MG63 (cell line): Measurements from ENCODE around the gene PPP1R14C. TPM values are rescaled to one million over a fixed set of nuclear protein-coding genes. Genes with fewer than 3 reads are reported as not detected.
A peak's percentile ranks its signal among the peaks of the same experiment; 100 is the strongest.

Experiments
- DNase-seq: peaks from one replicate; pipeline ENCODE4 v3.0.0-alpha.2; 2020
- H3K27me3 ChIP-seq: fragments of 250-450 bp; sonication (Bioruptor Pico); 2 replicates; pipeline ENCODE4 v1.5.1; 2020; ENCODE audit warnings: mild to moderate bottlenecking, moderate library complexity
- H3K36me3 ChIP-seq: fragments of 250-450 bp; sonication (Bioruptor Pico); 2 replicates; pipeline ENCODE4 v1.5.1; 2020; ENCODE audit warnings: mild to moderate bottlenecking, moderate library complexity
- H3K4me3 ChIP-seq: fragments of 250-450 bp; sonication (Bioruptor Pico); 2 replicates; pipeline ENCODE4 v1.5.1; 2020; ENCODE audit warnings: mild to moderate bottlenecking, moderate library complexity
- H3K9me3 ChIP-seq: fragments of 250-450 bp; sonication (Bioruptor Pico); 2 replicates; pipeline ENCODE4 v1.5.1; 2020; ENCODE audit warnings: mild to moderate bottlenecking, moderate library complexity
- total RNA-seq: library from RNA; depleted of rRNA; stranded (reverse); fragments of >200 nt; shearing (Covaris generic); gene quantifications from 2 replicates; pipeline ENCODE4 v1.2.3, GENCODE V29; 2014; ENCODE audit warnings: low replicate concordance; rRNA removed

The PPP1R14C gene
- total RNA-seq = 3.3 and 3.6 TPM in 2 replicates

GRCh38 chr6:150142670-150143515 is at the start of gene PPP1R14C:
TSS of gene PPP1R14C (plus strand) at chr6:150143044. CDS start at chr6:150143193, 149 bp downstream.
- no peaks in the 10 kb centered on the region for H3K9me3 ChIP-seq
- H3K4me3 ChIP-seq = peak within 1 kb of the TSS; percentile 50
- H3K27me3 ChIP-seq = peaks cover 61% of the 10 kb centered on the region
- DNase-seq = peak; percentile 52
- H3K36me3 ChIP-seq = no peaks in the 10 kb centered on the region

GRCh38 chr6:150093397-150093796 is 49.4 kb upstream of the PPP1R14C start:
- Histone ChIP-seq H3K36me3 (no peaks in the 10 kb centered on the region), H3K27me3 (no peaks in the 10 kb centered on the region), H3K9me3 (no peaks in the 10 kb centered on the region), H3K4me3 (no peak overlapping the region)
- DNase-seq = no peak

- Histone ChIP-seq H3K9me3 (no peaks in the 10 kb centered on the region), H3K4me3 (no peak overlapping the region), H3K27me3 (no peaks in the 10 kb centered on the region; the same call in 1 of the 2 replicates), H3K36me3 (no peaks in the 10 kb centered on the region)
- no peak for DNase-seq
These were observed 44.7 kb upstream of the PPP1R14C start for GRCh38 chr6:150098155-150098554.

- Histone ChIP-seq H3K27me3 (no peaks in the 10 kb centered on the region; the same call in 1 of the 2 replicates), H3K36me3 (no peaks in the 10 kb centered on the region), H3K9me3 (no peaks in the 10 kb centered on the region), H3K4me3 (no peak overlapping the region)
- DNase-seq = no peak
These were observed 43.3 kb upstream of the PPP1R14C start for GRCh38 chr6:150099546-150099945.

GRCh38 chr6:150099953-150100352 is 42.9 kb upstream of the PPP1R14C start:
- no peak overlapping the region for H3K4me3 ChIP-seq
- no peak for DNase-seq
- H3K36me3 ChIP-seq = no peaks in the 10 kb centered on the region
- H3K9me3 ChIP-seq = no peaks in the 10 kb centered on the region
- H3K27me3 ChIP-seq = no peaks in the 10 kb centered on the region; the same call in 1 of the 2 replicates

- H3K27me3 ChIP-seq = no peaks in the 10 kb centered on the region; the same call in 1 of the 2 replicates
- H3K36me3 ChIP-seq = no peaks in the 10 kb centered on the region
- no peak for DNase-seq
- no peaks in the 10 kb centered on the region for H3K9me3 ChIP-seq
- H3K4me3 ChIP-seq = no peak overlapping the region
These were observed 42.1 kb upstream of the PPP1R14C start for GRCh38 chr6:150100745-150101144.

DNA sequence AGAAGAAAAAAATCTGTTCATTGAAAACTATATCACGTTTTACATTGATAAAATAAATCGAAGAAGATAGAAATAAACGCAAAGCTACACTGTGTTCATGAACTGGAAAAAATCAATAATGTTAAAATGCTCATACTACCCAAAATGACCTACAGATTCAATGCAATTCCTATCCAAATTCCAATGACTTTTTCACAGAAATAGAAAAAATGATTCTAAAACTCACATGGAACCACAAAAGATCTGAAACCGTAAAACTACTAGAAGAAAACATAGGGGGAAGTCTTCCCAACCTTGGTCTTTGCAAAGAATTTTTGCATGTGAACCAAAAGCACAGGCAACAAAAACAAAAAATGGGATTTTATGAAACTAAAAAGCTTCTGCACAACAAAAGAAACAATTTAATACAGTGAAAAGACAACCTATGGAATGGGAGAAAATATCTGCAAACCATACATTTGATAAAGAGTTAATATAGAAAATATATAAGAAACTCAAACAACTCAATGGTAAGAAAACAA is 40.0 kb upstream of the PPP1R14C start:
- DNase-seq = no peak
- Histone ChIP-seq H3K4me3 (no peak overlapping the region), H3K9me3 (no peaks in the 10 kb centered on the region), H3K36me3 (no peaks in the 10 kb centered on the region), H3K27me3 (no peaks in the 10 kb centered on the region; the same call in 1 of the 2 replicates)

DNA sequence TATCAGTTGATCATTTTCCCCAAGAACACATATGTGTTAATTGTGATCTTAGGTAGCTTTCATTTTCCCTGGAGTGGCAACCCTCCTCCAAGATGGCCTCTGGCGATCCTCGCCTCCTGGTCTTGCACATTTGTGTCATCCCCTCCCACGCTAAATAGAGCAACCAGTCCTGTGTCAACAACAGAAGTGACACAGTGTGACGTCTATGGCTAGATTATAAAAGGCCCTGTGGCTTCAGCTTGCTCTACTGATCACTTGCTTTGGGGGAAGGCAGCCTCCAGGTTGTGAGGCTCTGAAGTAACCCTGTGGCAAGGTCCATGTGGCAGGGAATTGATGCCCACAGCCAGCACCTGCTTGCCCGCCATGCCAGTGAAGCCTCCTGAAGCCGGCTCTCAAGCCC is 30.6 kb upstream of the PPP1R14C start:
- Histone ChIP-seq H3K27me3 (no peaks in the 10 kb centered on the region), H3K9me3 (no peaks in the 10 kb centered on the region), H3K4me3 (no peak overlapping the region), H3K36me3 (no peaks in the 10 kb centered on the region)
- no peak for DNase-seq

DNA sequence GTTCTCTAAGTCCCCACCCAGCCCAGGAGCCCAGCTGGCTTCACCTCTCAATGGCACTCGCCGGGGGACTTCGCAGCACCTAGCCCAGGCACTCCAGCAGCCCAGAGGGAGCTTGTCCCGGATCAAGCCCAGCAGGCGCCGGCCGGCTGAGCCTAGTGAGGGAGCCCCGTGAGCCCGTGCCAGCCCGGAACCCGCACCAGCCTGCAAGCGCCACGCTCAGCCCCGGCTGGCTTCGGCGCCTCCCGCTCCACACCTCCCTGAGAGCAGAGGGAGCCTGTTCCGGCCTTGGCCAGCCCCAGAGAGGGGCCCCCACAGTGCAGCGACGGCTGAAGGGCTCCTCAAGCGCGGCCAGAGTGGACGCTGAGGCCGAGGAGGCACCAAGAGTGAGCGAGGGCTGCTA is 27.1 kb upstream of the PPP1R14C start:
- Histone ChIP-seq H3K9me3 (no peaks in the 10 kb centered on the region), H3K36me3 (no peaks in the 10 kb centered on the region), H3K27me3 (no peaks in the 10 kb centered on the region), H3K4me3 (no peak overlapping the region)
- no peak for DNase-seq

DNA sequence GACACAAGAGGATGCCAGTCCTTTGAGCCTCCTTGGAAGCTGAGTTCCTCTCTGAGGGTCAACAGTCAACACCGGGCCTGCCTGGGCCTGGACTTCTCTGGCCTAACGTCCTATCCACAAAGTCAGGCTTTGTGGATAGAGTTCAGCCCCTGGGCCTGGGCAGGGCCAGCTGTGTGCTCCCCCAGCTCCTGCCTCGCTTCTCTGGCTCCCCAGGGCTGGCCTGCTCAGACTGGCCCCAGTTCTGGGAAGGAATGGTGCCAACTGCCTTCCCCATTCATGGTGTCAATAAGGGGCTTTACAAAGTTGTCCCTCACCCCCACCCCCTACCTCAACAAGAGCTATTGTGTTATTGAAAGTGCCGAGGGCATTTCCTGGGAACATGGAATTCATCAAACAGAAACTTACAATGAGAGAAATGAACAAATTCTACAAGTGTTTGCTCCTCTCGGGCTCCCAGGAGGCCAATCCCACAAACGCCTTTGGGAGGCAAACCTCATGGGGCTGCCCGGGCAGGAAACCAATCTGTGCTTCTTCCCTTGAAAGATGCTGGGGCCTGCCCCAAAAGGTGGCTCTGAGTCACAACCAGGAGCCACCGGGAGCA is 26.5 kb upstream of the PPP1R14C start:
- H3K9me3 ChIP-seq = no peaks in the 10 kb centered on the region
- H3K27me3 ChIP-seq = no peaks in the 10 kb centered on the region
- DNase-seq = no peak
- H3K36me3 ChIP-seq = no peaks in the 10 kb centered on the region
- no peak overlapping the region for H3K4me3 ChIP-seq

GRCh38 chr6:150118203-150118602 is 24.6 kb upstream of the PPP1R14C start:
- Histone ChIP-seq H3K9me3 (no peaks in the 10 kb centered on the region), H3K4me3 (no peak overlapping the region), H3K27me3 (no peaks in the 10 kb centered on the region), H3K36me3 (no peaks in the 10 kb centered on the region)
- no peak for DNase-seq

DNA sequence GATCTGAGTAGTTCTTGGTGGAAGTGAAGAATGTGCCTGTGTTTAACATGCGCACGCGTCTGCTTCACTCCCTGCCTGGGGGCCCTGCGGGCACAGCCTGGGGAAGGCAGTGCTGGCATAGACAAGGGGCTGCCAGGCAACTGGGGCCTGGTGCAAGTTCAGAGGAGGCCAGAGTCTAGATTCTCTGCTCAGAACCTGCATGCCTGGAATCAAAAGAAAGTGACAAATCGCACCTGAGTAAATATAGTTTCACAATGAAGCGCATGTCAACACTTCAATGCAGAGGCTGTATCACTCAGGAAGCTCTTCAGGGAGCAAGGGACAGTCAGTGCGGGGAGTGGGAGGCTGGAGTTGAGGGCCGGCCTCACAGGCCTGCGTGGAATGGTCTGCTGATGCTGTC is 24.2 kb upstream of the PPP1R14C start:
- Histone ChIP-seq H3K9me3 (no peaks in the 10 kb centered on the region), H3K4me3 (no peak overlapping the region)
- no peak for DNase-seq

DNA sequence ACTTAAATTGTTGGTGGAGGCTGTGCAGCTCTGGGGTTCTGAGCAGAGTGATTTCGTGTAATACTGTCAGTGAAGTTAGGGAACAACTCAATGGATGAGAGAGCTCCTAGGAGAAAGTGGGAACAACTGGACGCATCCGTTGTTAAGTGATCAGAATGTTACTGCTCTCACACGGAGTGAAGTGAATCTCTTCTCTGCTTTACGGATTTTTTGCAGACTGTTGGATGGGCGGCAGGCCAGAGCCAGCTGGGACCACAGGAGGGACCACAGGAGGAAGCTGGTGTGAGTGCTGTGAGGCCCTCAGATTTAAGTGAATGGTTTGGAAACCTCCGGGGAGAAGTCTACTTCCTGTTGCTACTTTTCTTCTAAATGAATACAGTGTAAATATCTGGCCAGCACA is 23.7 kb upstream of the PPP1R14C start:
- DNase-seq = no peak
- Histone ChIP-seq H3K36me3 (no peaks in the 10 kb centered on the region), H3K4me3 (no peak overlapping the region), H3K9me3 (no peaks in the 10 kb centered on the region), H3K27me3 (no peaks in the 10 kb centered on the region)

More for the DNA sequence above, 24.2 kb upstream of the PPP1R14C start:
- H3K36me3 ChIP-seq = no peaks in the 10 kb centered on the region
- no peaks in the 10 kb centered on the region for H3K27me3 ChIP-seq

DNA sequence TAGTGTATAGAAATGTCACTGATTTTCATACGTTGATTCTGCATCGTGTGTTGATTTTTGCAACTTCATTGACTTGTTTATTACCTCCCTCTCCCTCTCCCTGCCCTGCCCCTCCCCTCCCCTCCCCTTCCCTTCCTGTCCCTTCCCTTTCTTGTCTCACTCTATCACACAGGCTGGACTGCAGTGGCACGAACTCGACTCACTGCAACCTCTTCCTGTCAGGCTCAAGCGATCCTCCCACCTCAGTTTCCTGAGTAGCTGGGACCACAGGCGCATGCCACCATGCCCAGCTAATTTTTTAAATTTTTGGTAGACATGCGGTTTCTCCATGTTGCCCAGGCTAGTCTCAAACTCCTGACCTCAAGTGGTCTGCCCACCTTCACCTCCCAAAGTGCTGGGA is 19.2 kb upstream of the PPP1R14C start:
- no peak for DNase-seq
- Histone ChIP-seq H3K36me3 (no peaks in the 10 kb centered on the region), H3K4me3 (no peak overlapping the region), H3K9me3 (no peaks in the 10 kb centered on the region), H3K27me3 (no peaks in the 10 kb centered on the region)

DNA sequence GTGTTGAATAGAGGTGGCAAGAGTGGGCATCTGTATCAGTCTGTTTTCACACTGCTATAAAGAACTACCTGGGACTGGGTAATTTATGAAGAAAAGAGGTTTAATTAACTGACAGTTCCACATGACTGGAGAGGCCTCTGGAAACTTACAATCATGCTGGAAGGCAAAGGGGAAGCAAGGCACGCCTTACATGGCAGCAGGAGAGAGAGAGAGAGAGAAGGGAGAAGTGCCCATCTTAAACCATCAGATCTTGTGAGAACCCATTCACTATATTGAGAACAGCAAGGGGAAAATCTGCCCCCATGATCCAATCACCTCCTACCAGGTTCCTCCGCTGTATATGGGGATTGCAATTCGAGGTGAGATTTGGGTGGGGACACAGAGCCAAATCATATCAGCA is 18.6 kb upstream of the PPP1R14C start:
- no peak overlapping the region for H3K4me3 ChIP-seq
- H3K9me3 ChIP-seq = no peaks in the 10 kb centered on the region
- H3K36me3 ChIP-seq = no peaks in the 10 kb centered on the region
- DNase-seq = no peak
- H3K27me3 ChIP-seq = no peaks in the 10 kb centered on the region

- H3K4me3 ChIP-seq = no peak overlapping the region
- no peaks in the 10 kb centered on the region for H3K36me3 ChIP-seq
- DNase-seq = no peak
- H3K27me3 ChIP-seq = no peaks in the 10 kb centered on the region
- no peaks in the 10 kb centered on the region for H3K9me3 ChIP-seq
These were observed 16.1 kb upstream of the PPP1R14C start for GRCh38 chr6:150126641-150127291.

DNA sequence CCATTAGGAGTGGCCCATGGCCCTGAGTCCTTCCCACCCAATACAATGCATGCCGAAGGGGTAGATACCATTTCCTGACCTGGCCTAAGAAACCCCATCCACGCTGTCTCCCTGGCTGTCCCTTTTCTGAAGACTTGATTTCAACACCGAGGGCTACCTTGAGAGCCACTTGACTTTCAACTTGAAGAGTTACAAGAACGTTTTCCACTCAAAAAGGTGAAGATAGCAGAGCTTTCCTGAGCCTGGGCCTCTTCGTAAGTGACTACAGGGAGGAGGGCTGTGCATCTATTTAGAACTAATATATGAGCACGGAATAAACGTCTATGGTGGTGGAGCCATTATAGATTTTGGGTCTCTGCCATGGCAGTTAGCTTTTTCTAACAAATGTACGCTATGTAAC is 14.4 kb upstream of the PPP1R14C start:
- Histone ChIP-seq H3K36me3 (no peaks in the 10 kb centered on the region), H3K9me3 (no peaks in the 10 kb centered on the region), H3K27me3 (no peaks in the 10 kb centered on the region), H3K4me3 (no peak overlapping the region)
- no peak for DNase-seq
